Lower leg skin (tissue), 4 donors: ENCODE data around the gene HJV. TPM values are rescaled to one million over a fixed set of nuclear protein-coding genes. Genes with fewer than 3 reads are reported as not detected.

Experiments used
- DNase-seq, 2 donors: peaks; one replicate each; pipeline ENCODE4 v3.0.0-alpha.2; 2019; ENCODE audit warnings: low spot score in 2 of 2
- H3K4me3 ChIP-seq: fragments of 200-600 bp; sonication (generic); 2 replicates; pipeline ENCODE4 v1.5.1; 2017; ENCODE audit warnings: mild to moderate bottlenecking, low read depth; ENCODE audit not compliant: poor library complexity, severe bottlenecking
- POLR2A ChIP-seq, 2 donors: fragments of 450-650 bp; IDR thresholded peaks; one replicate each; pipeline ENCODE4 v1.6.1; 2016 to 2017; ENCODE audit warnings: antibody characterized with exemption in 2 of 2, mild to moderate bottlenecking in 1 of 2, moderate library complexity in 1 of 2
- WGBS, 2 donors: methylation state at CpG; one replicate each; pipeline ENCODE4 v1.1.5; 2018; 5-methylcytosine and 5-hydroxymethylcytosine counted together
- intact Hi-C: fragments of 100-400 bp; cut with DNase I; formaldehyde crosslinking; loops from one replicate; pipeline ENCODE4 v1.15.0; 2023; ENCODE audit warnings: low total_unique reads
- total RNA-seq, 4 donors: library from RNA; depleted of rRNA; stranded (reverse); fragments of >200 nt; gene quantifications; one replicate each; pipeline ENCODE4 v1.1.0, GENCODE V29; 2016
- TF ChIP-seq, protein P1 (sequence below), 3 donors: fragments of 450-650 bp; IDR thresholded peaks; one replicate each; pipeline ENCODE4 v1.5.1; 2016; ENCODE audit warnings: antibody characterized with exemption in 3 of 3, mild to moderate bottlenecking in 3 of 3, moderate library complexity in 2 of 3

Gene HJV
- total RNA-seq, 4 donors from 2014 or later, result not detected

DNA sequence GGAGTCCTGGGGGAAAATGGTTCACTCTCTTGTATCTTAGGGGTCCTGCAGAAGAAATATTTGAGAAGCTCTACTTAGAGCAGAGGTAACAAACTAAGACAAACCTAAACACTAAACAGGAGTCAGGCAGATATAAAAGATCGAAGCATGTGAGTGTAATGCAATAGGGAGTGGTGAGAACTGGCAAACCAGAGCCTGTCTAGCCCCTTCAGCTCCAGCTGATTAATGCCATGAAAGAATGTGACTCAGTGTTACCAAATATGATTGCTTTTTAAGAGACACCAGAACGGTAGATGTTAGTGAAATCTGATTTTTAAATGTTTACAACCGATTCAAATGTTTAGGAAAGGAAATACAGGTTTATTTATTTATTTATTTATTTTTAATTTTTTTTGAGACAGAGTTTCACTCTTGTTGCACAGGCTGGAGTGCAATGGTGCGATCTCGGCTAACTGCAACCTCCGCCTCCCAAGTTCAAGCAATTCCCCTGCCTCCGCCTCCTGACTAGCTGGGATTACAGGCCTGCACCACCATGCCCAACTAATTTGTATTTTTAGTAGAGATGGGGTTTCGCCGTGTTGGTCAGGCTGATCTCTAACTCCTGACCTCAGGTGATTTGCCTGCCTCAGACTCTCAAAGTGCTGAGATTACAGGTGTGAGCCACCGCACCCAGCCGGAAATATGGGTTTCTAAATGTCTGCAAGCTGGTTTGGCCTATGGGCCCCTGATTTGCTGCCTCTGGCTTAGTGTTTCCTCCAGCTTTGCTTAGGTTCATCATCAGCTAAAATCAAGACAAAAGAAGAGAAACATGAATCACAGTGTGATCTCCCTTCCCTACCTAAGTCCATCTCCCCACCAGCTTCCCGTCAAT is 37.3 kb downstream of the HJV start:
- TF ChIP-seq, protein P1, sequence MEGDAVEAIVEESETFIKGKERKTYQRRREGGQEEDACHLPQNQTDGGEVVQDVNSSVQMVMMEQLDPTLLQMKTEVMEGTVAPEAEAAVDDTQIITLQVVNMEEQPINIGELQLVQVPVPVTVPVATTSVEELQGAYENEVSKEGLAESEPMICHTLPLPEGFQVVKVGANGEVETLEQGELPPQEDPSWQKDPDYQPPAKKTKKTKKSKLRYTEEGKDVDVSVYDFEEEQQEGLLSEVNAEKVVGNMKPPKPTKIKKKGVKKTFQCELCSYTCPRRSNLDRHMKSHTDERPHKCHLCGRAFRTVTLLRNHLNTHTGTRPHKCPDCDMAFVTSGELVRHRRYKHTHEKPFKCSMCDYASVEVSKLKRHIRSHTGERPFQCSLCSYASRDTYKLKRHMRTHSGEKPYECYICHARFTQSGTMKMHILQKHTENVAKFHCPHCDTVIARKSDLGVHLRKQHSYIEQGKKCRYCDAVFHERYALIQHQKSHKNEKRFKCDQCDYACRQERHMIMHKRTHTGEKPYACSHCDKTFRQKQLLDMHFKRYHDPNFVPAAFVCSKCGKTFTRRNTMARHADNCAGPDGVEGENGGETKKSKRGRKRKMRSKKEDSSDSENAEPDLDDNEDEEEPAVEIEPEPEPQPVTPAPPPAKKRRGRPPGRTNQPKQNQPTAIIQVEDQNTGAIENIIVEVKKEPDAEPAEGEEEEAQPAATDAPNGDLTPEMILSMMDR (IDR thresholded peaks at IDR 0.05), result no peak
- TF ChIP-seq POLR2A (IDR thresholded peaks at IDR 0.05), result no peak
- 76 to 85% methylated on average over 12 of the region's 12 CpGs for WGBS, 2 donors
- no peak for DNase-seq
- intact Hi-C loops, result no loop called here
- no peak overlapping the region for H3K4me3 ChIP-seq

DNA sequence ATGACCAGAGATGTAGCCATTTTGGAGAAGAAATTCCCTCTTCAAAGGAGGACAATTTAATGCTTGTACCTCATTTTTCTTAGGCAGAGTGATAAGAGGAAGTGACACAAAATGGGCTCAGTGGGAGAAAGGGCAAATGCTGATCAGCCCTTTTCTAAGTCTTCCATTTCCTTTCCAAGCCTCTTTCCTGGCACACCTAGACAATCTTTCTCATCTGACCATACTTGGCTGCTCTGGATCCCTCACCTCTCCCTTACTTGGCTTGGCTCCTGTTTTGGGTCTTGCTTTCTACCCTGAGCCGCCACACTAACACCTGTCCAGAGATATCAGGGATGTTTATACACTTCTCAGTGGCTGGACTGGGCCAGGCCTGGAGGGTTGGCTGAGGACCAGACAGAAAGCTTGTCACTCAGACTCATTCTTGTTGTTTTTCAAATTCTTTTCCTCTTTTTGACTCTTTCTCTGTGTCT is 38.3 kb downstream of the HJV start:
- no peak for DNase-seq
- 58 to 67% methylated on average over 1 of the region's 1 CpG for WGBS, 2 donors
- intact Hi-C loops, result no loop called here
- TF ChIP-seq POLR2A (IDR thresholded peaks at IDR 0.05), result no peak
- TF ChIP-seq, protein P1 (IDR thresholded peaks at IDR 0.05), result no peak
- no peak overlapping the region for H3K4me3 ChIP-seq

DNA sequence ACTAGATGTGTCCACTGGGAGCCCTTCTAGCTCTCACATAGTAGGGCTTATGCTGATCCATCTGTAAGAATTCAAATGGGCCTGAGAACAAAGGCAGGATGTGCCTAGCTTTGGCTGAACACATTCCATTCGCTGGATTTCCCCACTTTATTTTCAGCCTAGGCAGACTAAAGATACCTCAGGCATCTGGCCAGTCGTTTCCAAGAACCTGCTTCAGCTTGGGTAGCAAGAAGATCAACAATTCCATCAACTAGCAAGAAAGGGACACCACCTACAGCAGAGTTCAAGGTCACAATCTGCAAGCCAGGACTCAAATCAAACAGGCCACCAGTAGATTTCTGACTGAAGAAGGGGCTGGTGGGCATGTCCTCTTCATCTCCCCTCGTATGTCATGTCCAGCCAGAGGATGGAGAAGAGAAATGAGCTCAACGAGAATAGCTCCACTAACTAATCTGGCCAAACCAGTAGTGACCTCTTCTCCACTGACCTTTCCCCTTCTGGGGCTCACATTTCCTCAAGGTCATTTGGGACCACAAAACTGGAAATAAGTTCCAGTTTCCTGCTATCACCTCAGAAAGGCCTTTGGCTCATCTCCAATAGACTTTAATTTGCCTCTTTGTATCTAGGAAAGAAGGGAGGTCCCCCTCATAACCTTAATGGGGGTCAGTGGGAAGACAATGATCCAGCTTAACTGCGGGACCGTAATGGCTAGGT is 39.4 kb downstream of the HJV start:
- H3K4me3 ChIP-seq, result no peak overlapping the region
- no peak for DNase-seq
- intact Hi-C loops, result no loop called here
- WGBS, 2 donors, result 48 to 61% methylated on average over 6 of the region's 6 CpGs
- TF ChIP-seq POLR2A (IDR thresholded peaks at IDR 0.05), result no peak
- TF ChIP-seq, protein P1 (IDR thresholded peaks at IDR 0.05), result no peak

DNA sequence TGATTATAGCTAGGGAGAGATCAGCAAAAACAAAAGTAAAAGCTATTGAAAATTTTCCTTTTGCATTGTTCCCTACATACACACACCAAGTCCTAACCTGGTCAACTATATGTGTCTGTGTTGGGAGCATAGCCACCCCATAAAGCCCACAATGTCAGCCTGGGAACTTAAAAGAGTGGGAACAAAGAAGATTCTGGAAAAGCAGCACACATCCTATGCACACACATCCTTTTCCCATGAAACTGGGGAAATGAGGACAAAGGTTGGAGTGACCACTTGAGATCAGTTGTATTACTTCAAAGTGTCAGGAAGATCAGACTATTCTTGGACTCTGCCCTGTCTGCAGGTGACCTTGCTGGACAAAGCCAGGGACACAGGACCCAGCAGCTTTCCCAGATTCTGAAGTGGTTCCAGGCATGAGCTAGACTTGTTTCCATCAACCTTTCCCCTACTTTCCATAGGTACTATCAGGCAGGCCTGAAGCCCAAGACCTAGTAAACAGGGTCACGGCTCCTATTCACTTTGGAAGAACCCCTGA is 41.0 kb downstream of the HJV start:
- no peak for TF ChIP-seq POLR2A (IDR thresholded peaks at IDR 0.05)
- intact Hi-C loops, result no loop called here
- DNase-seq, result peak in 1 of 2 donors; percentile 78
- no peak overlapping the region for H3K4me3 ChIP-seq
- 50 to 92% methylated on average over 1 of the region's 1 CpG for WGBS, 2 donors

DNA sequence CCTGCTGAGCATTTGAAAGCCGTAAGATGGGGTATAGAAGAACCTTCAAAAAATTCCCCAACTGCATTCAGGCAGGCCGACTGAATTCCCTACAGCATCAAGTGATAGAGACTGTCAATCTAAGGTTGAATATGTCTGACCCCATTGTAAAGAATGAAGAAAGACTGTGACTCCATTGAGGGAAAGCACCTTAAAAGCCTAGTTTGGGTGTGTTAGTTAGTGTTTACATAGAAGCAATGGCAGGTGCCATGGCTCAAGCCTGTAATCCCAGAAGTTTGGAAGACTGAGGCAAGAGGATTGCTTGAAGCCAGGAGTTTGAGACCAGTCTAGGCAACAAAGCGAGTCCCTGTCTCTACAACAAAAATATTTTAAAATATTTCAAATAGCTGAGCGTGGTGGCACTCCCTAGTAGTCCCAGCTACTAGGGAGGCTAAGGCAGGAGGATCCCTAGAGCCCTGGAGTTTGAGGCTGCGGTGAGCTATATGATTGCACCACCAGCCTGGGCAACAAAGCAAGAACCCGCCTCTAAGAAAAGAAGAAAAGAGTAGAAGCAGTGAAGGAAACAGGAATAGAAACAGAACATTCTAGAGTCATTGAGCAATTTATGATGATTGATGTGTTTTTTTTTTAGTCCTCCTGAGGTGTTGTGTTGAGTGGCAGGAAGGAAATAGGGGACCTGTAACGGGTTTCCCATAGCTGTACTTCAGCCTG is 41.6 kb downstream of the HJV start:
- H3K4me3 ChIP-seq, result no peak overlapping the region
- TF ChIP-seq POLR2A (IDR thresholded peaks at IDR 0.05), result peak in 1 of 2 donors; percentile 33
- TF ChIP-seq, protein P1 (IDR thresholded peaks at IDR 0.05), result no peak
- 29 to 35% methylated on average over 7 of the region's 7 CpGs for WGBS, 2 donors
- intact Hi-C loops, result loop anchor here (2.0 kb wide), 1 partner anchor 27 kb away; no protein-coding TSS in a partner anchor
- DNase-seq, result peak in 1 of 2 donors; percentile 90
